SK-N-SH (cell line): ENCODE results near the gene SNW1.

ENCODE experiments used
- CHD2 ChIP-seq: fragments of 150-350 bp; IDR thresholded peaks from 2 replicates; pipeline ENCODE4 v1.6.1; 2018; ENCODE audit warnings: low read length; ENCODE audit not compliant: partially characterized antibody
- EP300 ChIP-seq, 2 experiments: IDR thresholded peaks; 2 replicates each; pipeline versions ENCODE4 v1.4.0 to v1.6.1; 2012; ENCODE audit warnings: borderline replicate concordance in 1 of 2, low read depth in 1 of 2, low read length in 1 of 2
- FOXM1 ChIP-seq: IDR thresholded peaks from 2 replicates; pipeline ENCODE4 v1.4.0; 2012; ENCODE audit warnings: low read depth, mild to moderate bottlenecking
- MAX ChIP-seq: IDR thresholded peaks from 2 replicates; pipeline ENCODE4 v1.4.0; 2012; ENCODE audit warnings: low read depth

GRCh38 chr14:77717608-77718305, 43.2 kb downstream of the SNW1 start:
- TF ChIP-seq FOXM1, result no peak
- TF ChIP-seq MAX, result no peak
- no peak for TF ChIP-seq EP300 (IDR thresholded peaks at IDR 0.05; ENCODE audit: borderline replicate concordance in 1 of 2, low read depth in 1 of 2, low read length in 1 of 2)
- TF ChIP-seq CHD2, result no peak
